GM23248 (cell line): ENCODE data around the gene CGNL1.

Source experiments
- EZH2 ChIP-seq: fragments of 200-600 bp; sonication (generic); IDR thresholded peaks from 2 replicates; pipeline ENCODE4 v1.6.1; 2018; ENCODE audit warnings: antibody characterized with exemption, mild to moderate bottlenecking; ENCODE audit not compliant: insufficient read depth, poor library complexity, severe bottlenecking
- EZH2phosphoT487 ChIP-seq: fragments of 200-600 bp; sonication (generic); IDR thresholded peaks from 2 replicates; pipeline ENCODE4 v1.6.1; 2018; ENCODE audit warnings: antibody characterized with exemption, moderate library complexity, mild to moderate bottlenecking, low read depth; ENCODE audit not compliant: insufficient read depth

- TF ChIP-seq EZH2phosphoT487 (no peak), EZH2 (no peak)
Measured at GRCh38 chr15:57455929-57456328, 79.6 kb downstream of the CGNL1 start.
